Adrenal gland (tissue), 5 donors: ENCODE measurements around the gene CFAP69.

Experiments
- CTCF ChIP-seq, 6 experiments: fragments of 450-650 bp in 4 of 6; fragments of 200-600 bp in 2 of 6; sonication (generic) in 1 of 6; IDR thresholded peaks; 1 replicate in 5 of 6; 2 replicates in 1 of 6; pipeline versions ENCODE4 v1.5.1 to v1.8.0; 2016 to 2021; ENCODE audit warnings: antibody characterized with exemption in 6 of 6, mild to moderate bottlenecking in 2 of 6, moderate library complexity in 1 of 6
- POLR2A ChIP-seq, 2 donors: fragments of 450-650 bp; IDR thresholded peaks; one replicate each; pipeline ENCODE4 v1.6.1; 2017; ENCODE audit warnings: antibody characterized with exemption in 2 of 2, mild to moderate bottlenecking in 2 of 2, moderate library complexity in 1 of 2
- donor health status: DM: no; HTN: no; CAD: no.

GRCh38 chr7:90239050-90239449 is 5.9 kb upstream of the CFAP69 start:
- TF ChIP-seq CTCF (IDR thresholded peaks at IDR 0.05) (no peak), POLR2A (IDR thresholded peaks at IDR 0.05) (no peak)
